Limb (tissue), 2 donors: ENCODE results near the gene PARD3.

Experiments
- DNase-seq, 2 donors: peaks; one replicate each; pipeline ENCODE4 v3.0.0-alpha.2; 2016; ENCODE audit errors: extremely low spot score in 2 of 2

Gene PARD3

DNA sequence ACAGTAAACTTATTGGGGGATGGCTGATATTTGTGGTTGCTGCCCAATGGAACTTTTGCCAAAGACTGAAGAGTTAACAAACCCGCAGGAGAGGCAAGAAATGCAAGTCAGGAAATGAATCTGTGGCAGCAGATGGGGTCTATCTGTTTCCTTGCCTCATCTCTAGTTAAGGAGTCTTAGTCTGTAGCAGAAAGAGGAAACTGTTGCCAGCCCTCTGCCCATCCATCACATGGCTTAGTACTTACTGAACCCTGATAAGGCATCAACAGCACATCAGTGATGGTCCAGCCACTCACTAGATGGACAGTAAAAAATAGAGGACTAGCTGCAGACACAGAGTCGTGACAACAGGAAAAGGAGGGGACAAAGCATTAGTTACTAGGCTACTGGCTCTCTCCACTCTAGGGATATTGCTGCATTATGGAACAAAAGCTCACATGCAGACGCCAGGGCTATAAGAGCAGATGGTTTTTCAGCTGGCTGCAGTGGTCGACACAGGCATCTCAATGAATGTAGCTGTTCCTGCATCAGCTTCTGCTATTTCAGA is 614.7 kb downstream of the PARD3 start:
- DNase-seq, result peak in 1 of 2 donors; percentile 47

DNA sequence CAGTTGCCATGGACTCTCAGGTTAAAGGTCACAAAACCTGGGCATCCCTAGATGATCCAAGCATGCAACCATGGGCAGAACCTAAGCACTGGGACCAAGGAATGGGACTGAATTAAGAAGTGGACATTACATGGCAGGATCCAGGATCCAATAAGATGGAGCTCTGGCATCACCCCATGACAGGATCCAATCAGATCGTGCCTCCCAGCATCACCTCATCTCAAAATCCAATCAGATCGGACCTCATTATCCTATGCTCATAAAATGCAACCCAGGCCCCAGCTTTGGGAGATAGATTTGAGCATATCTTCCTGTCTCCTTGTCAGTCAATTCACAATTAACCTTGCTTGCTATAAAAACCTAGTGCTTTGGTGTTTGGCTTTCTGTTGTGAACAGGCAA is 616.1 kb downstream of the PARD3 start:
- DNase-seq, result no peak

DNA sequence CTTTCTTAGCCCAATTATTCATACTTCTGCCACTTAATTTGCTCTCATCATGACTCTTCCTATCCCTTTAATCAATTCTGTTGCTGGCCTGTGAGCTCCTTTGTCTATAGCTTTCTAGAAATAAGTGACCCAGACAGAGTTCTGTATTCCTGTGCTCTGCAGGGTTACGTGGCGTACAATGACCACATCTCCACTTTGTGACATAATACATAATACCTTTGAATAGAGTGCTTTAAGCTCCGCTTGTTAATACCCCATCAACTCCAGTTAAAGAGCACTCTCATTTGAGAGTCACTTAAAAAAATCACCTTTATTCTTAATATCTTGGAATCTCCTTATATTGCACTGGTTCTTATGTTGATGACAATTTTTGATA is 619.0 kb downstream of the PARD3 start:
- no peak for DNase-seq

DNA sequence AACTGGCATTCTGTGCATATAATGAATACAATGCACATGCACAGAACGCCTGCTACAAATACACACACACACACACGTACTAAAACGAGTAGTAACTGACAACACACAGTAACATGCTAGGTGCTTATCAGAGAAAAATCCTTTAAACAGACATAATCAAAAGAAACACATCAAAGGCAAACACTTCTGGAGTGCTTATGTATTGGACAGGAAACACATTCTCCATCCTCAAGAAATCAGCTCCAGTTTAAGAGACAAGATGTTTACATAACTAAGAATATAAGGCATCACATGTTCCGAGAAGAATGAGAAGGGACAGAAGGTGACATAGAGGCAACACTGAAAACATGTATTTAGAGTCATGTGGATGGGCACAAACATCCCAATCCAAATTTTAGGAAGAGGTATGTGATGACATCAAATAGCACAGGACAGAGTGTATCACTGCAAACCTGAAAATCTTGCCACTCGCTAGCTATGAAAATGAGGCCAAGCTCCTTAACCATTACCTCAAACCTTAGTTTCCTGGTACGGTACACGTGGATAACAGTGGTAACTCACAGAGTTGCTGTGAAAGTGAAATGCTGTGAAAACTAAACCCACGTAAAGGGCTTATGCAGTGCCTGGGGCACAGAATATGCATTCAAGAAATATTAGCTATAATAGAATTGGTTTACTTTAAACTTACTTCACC is 619.6 kb downstream of the PARD3 start:
- DNase-seq, result no peak

DNA sequence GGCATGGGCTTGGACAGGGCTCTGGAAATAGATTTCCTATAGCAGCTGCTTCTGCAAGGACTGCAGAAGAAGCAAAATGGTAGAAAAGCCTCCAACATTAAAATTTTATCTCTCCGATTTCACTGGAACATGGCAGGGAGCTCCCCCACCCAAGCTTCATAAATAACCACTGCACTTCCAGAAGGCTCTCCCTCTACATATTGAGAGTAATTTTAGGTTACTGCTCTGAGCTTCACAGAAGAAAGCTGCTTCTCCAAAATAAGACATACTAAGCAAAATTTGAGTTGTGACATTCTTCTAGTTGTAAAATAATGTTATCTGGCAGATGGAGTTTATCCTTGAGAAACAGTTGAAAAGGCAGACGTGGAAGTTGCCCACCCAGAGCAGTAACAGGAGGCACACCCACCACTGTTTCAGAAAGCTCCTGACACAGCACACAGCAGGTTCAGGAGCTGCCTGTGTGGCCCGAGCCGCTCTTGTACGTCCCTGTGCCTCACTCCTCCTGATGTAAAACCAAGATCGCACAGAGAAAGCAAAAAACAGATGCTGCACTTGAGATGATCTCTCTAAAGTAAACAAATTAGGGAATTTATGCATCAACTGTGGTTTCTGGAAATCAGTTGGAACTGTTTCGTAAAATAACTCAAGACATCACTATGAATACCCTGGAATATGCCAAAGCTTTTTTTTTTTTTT is 621.0 kb downstream of the PARD3 start:
- peak in 1 of 2 donors; percentile 16 for DNase-seq

DNA sequence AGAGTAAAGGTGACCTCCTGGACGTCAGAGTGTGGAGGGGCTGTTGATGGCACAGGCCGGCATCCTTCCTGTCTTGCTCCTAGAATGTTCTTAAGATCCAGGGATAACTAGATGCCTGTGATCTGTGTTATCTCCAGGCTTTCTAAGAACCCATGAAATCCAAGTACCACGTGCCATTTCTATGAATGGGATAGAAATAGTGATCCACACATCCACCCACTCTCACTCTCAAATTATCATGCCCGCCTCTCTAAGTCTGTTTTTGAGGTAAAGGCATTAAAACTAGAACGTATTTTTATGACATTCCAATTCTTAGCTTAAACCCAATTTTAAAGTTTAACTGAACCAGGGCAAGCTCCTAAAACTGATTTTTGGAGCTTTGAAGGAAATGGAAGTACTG is 622.5 kb downstream of the PARD3 start:
- no peak for DNase-seq

DNA sequence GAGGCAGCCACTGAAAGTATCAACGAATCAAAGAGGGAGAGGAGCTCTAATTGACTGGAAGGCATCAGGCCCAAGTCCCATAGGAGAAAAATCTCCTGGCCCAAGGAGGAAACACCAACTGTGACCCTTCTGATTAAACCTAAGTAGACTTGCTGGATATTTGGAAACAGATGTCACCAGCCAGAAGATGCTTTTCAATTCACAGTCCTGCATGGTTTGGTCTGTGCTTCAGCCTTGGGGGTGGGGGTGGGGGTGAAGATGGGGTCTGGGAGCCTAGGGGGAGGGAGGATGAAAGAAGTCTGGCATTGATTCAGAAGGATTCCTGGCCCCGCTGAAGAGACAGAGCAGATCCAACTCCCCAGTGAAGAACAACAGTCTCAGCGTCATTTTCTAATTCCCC is 623.7 kb downstream of the PARD3 start:
- DNase-seq, result no peak

DNA sequence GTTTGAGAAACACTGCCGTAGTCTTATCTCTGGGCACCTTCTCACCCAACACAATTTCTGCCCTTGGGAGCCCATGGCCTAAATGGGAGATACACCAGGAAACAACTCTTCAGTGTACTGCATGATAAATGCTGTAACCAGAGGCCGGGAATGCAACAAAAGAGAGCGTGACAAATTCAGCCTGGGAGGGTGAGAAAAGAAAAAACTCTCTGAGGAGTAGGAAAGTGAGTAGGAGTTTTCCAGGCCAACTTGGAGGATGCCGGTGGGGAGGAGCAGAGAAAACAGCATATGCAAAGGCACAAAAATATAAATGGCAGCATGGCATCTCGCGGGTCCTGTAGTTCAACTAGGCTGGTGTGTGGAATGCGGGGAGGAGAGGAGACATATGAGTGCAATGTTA is 624.5 kb downstream of the PARD3 start:
- no peak for DNase-seq

DNA sequence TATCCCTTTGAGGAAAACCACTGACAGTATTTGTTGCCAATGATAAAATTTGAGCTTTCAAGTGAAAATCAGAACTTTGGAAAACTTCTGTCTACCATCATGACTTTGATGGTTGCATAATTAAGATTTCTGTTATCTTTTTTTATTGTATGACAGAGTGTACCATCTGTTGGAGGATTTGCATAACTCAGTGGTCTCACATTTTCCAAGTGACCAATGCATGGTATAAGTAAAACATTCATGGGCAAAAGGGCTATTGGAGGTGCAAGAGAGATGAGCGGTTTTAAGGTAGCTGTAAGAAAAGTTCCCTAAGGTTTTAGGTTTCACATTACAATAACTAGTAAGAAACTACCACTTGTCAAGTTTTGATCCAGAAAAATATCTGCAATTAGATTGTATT is 625.3 kb downstream of the PARD3 start:
- DNase-seq, result no peak

DNA sequence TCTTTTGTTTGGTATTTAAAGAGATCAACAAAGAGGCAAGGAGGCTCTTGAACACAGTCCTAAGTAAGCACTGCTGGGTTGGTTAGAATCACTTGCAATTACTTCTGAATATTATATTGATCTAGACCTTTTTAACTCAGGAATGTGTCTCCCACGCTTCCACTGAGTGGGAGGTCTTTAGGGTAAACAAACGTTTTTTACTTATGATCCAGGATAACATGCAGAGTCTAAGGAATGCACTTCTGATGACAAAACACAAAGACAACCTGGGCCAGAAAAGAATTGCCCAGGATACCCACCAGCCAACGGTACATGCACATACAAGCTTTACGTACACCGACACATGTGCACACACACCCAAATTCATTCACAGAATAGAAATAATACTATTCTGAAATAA is 626.9 kb downstream of the PARD3 start:
- no peak for DNase-seq

DNA sequence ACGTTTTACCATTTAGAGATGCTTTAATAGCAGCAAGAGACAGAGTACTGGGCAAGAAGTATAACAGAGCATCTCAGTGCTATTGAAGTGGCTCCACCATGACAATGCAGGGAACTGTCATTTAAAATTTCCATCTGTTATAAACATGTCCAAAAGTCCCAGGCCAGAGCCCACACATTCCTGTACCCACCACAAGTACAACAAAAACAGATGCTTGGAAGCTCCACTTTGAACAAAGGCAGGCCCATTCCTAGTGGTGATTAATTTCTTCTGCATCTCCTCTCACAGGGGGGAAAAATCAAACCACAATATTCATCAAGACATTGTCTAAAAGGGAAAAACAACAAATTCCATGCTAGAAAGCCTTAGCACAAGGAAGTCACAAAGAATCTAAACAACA is 627.9 kb downstream of the PARD3 start:
- peak in 1 of 2 donors; percentile 51 for DNase-seq

DNA sequence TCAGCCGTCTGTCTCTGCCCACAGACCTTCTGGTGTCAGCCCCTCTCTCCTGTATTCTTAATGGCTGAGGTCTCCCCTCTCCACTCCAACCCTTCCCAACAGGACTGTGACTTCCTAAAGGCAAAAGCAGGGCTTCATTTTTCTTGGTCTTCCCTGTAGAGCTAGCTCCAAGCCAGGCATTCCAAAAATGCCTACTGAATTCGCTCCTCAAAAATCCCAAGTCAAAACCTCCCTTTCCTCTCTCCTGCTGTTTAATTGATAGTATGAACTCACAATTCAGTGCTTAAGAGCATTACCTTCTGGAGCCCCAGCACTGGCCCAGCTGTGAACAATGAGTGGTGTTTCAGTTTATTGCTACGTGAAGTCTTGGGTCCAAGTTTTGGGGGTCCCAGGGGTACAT is 628.4 kb downstream of the PARD3 start:
- DNase-seq, result no peak

DNA sequence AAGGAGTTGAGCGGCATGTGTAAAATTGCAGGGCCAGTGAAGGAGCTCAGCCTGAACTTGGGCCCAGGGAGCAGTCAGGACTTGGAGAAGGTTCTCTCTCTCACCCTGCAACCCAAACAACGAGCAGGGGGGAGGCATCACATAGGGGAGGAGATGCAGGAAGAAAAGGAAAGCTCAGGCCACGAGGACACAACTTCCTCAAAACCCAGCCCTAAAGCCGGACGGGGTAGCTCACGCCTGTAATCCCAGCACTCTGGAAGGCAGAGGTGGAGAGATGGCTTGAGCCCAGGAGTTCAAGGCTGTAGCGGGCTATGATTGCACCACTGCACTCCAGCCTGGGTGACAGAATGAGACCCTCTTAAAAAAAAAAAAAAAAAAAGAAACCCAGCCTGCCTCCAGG is 629.1 kb downstream of the PARD3 start:
- DNase-seq, result no peak

DNA sequence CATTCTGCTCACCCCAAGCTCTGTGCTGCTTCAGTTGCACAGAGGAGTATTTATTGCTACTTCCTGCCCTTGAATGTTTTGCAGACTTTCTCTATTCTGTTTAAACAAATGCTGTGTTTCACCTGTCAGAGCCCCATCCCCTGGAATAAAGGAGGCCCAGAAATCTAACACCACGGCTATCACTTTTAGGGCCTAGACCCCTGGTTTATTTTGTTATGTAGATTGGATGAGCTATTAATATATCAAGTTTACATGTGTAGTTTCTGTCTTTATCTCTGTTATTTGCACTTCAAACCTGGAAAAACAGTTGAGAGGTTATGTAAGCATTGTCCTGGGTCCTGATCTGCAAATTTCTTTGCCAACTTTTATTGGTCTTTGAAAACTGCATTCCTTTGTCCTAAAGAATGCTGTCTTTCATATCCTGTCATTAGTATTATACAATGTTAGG is 630.1 kb downstream of the PARD3 start:
- no peak for DNase-seq

DNA sequence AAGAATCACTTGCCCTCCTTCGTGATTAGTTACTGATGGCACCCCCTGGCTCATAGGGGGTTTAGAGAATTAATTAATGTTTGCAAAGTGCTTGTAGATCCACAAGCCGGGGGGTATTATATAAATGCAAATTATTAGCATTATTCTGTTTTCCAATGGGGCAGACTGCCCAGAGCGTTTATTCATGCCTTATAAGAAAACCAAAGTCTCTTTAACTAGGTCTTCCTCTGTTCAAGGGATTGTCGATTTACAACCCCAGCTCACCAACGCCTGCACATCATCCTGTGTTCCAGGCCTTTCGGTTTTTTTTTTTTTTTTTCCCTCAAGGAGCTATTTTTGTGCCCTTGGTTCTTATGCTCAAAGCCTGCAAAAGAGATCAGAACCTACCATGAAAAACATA is 630.7 kb downstream of the PARD3 start:
- DNase-seq, result no peak

DNA sequence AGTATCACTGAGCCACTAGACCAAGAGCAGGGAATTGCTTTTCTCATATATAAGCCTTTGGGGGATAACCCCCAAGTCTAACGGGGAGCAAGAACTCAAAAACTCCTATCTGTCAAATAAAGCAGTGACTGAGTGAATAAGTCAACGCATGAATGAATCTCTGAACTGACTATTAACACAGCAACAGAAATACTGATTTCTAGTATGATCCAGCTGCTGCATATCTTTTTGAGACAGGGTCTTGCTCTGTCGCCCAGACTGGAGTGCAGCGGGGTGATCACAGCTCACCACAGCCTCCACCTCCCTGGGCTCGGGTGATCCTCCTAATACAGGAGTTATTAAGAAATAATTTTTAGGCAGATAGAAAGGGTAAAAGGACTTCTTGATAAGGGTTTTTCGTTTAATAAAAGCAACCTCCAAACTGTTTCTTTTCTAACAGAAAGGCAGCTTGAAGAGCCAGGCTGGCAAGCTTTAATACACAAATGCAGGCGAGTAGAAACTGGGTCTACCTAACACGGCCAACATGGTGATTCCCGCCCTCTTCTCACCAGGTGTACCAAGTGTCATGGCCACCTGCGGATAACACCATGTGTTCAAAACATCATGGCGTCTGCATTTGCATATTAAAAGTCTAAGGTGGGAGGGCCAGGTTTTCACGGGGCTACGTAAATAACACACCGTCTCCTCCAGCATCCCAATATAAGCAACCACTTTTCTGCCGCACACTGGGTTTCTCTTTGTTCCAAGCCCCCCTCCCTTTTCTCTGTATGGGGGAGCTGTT is 631.9 kb downstream of the PARD3 start:
- no peak for DNase-seq

DNA sequence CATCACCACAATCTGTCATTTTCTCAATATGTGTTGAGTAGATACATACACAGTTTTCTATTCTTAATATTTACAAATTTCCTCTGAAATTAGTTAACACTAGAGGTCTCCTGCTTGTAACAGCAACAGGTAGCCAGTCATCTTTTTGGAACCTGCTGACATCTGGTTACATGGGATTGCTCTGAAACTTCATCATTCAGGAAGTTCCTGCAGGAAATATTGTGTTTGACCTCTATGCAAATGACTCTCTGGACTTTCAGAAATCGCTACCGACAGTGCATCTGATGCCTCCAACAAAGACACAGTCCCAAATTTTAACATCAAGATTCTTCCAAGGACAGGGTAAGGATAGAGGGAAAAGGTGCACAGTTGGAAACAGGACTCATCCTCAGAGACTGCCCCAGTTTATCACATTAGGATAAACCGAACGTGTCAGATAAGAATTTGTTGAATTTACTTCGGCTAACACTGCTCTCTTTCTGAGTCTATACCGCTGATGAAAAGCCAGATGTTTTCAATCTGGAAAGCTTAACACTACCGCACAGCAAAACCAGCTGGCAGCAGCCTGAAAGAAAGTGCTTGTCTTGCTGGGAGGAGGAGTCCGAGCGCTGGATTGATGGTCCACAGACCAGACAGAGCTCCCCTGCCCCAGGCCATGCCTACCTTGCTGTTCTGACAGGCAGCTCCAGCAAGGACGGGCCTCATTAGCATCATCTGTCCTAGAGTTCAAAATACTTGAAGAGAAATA is 633.4 kb downstream of the PARD3 start:
- DNase-seq, result peak; percentile 56 to 75

DNA sequence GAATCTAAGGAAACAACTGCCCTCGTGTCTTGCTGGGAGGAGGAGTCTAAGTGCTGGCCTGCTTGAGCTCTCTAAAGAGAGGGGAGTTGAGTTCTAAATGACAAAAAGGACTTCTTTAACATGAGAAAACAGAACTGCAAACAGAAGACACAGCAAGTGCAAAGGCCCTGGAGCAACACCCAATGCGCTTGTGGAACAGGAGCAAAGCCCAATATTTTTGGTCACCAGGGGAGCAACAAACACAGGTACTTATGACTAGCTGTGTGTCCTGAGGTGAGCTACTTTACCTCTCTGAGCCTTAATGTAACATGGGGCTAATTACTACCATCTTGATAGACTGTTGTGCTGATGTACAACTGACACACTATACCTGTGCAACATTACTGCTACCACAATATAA is 634.3 kb downstream of the PARD3 start:
- no peak for DNase-seq

DNA sequence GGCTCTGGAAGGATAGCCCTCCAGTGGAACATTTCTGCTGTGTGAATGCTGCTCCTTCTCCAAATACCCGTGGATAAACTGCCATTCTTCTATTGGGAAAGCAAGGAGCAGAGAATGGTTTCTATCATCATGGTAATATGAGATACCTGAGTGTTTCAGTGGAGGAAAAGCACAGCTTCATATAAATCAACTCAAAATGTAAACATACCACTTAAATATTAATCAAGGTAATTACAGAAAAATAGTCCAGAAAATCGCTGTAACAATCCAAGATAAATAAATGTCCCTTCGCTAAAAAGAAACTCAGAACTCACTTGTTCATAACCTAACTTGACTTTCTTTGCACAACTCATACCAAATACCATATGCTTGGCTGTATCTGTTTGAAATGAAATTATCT is 635.8 kb downstream of the PARD3 start:
- DNase-seq, result no peak

DNA sequence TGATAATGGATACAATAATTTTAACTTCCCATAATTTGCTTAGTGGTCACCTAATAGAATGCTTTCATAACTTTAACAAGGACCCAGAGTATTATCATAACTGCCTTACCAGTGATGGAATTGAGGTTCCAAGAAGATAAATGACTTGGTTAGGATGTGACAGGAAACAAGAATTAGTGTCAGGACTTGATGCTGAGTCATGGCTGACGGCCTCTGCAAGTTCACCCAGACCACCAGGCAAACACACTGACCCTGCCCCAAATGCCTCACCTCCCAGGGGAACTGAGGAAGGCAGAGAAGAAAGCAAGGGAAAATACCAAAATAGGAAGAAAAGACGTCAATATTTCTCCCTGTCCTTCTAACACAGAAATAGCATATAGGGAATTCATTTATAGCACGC is 636.3 kb downstream of the PARD3 start:
- no peak for DNase-seq

DNA sequence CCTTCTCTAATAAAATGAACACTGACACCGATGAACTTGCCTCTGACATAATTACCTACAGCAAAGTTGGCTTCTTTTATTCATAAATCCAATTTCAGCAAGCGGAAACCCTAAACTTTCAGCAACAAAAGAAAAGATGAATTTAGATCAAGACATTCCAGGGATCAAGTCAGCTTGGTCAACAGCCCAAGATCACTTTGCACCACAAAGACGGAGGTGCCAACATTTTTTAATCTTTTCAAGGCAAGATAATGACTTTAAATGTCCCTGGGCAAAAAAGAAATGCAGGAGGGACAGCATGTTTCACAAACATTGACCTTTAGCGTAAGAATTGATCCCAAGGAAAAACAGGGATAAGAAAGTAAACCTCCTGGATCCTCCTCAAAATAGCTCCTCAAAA is 636.9 kb downstream of the PARD3 start:
- no peak for DNase-seq

DNA sequence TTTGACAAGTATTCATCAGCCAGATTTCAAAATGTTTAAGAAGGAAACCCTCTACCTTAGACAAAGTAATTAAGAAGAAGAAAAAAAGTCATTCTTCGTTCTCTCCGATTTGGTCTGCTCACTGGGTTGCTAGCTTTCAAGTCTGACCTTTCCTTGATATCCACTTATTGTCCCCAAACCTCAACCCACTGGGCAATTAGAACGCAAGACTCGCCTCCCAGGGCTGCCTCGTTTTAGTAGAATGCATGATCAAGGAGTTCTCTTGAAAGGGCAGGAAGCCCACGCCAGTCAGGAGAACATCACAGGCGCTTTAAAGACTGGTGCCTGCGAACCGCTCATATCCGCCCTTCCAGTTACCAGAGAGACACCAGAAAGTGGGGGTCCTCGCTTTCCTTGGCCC is 637.7 kb downstream of the PARD3 start:
- no peak for DNase-seq
